ENCODE results near the gene TNNI3. TPM values are rescaled to one million over a fixed set of nuclear protein-coding genes. Genes with fewer than 3 reads are reported as not detected.

TNNI3 gene
- total RNA-seq, 1 experiment from 2014 or later: 15.0 TPM

GRCh38 chr19:55179606-55180484 is 22.3 kb upstream of the TNNI3 start, which contains the start of gene SYT5 (continued):
- peak; percentile 63; the same call in 1 of the 2 replicates for TF ChIP-seq ESRRA (CRISPR knock-in tag; IDR thresholded peaks at IDR 0.05; ENCODE audit: borderline replicate concordance)
- TF ChIP-seq GTF2I (CRISPR knock-in tag; conservative IDR thresholded peaks at IDR 0.05): no peak
- TF ChIP-seq ETV6 (CRISPR knock-in tag; IDR thresholded peaks at IDR 0.05): peak; percentile 85
- peak; percentile 43; the same call in 1 of the 2 replicates for TF ChIP-seq NFYB (CRISPR knock-in tag; conservative IDR thresholded peaks at IDR 0.05; ENCODE audit: low read depth)
- TF ChIP-seq ZNF263 (CRISPR knock-in tag; IDR thresholded peaks at IDR 0.05; ENCODE audit: low read depth): 0 out of 2 replicates have a peak, but pooled peaks have one; percentile 30
- TF ChIP-seq JUN (CRISPR knock-in tag; IDR thresholded peaks at IDR 0.05): peak; percentile 91
- TF ChIP-seq MYBL2 (CRISPR knock-in tag; IDR thresholded peaks at IDR 0.05): peak; percentile 83
- peak; percentile 70; the same call in 1 of the 2 replicates for TF ChIP-seq SMAD4 (CRISPR knock-in tag; IDR thresholded peaks at IDR 0.05)
- peak; percentile 68; the same call in 1 of the 2 replicates for TF ChIP-seq ZNF219 (CRISPR knock-in tag; IDR thresholded peaks at IDR 0.05; ENCODE audit: borderline replicate concordance)
- TF ChIP-seq CREB1 (CRISPR knock-in tag; IDR thresholded peaks at IDR 0.05): no peak; the same call in 1 of the 2 replicates
- TF ChIP-seq OVOL2 (CRISPR knock-in tag; IDR thresholded peaks at IDR 0.05; ENCODE audit: borderline replicate concordance): no peak
- no peak for TF ChIP-seq ZNF121 (CRISPR knock-in tag; IDR thresholded peaks at IDR 0.05)
- TF ChIP-seq FOXK1 (CRISPR knock-in tag; IDR thresholded peaks at IDR 0.05): peak; percentile 91
- TF ChIP-seq USF2 (CRISPR knock-in tag; IDR thresholded peaks at IDR 0.05): peak; percentile 84
- TF ChIP-seq TEAD1 (CRISPR knock-in tag; IDR thresholded peaks at IDR 0.05): peak; percentile 91
- TF ChIP-seq E2F5 (CRISPR knock-in tag; IDR thresholded peaks at IDR 0.05): no peak
- no peak for TF ChIP-seq CBFB (CRISPR knock-in tag; IDR thresholded peaks at IDR 0.05; ENCODE audit: low read depth)
- no peak for TF ChIP-seq ZNF138 (CRISPR knock-in tag; conservative IDR thresholded peaks at IDR 0.05)
- TF ChIP-seq RELA (CRISPR knock-in tag; IDR thresholded peaks at IDR 0.05; ENCODE audit: borderline replicate concordance): peak; percentile 84
- peak; percentile 96 for TF ChIP-seq FOXP1 (CRISPR knock-in tag; IDR thresholded peaks at IDR 0.05; ENCODE audit: borderline replicate concordance)
- TF ChIP-seq ZBTB43 (CRISPR knock-in tag; IDR thresholded peaks at IDR 0.05): peak; percentile 94
- TF ChIP-seq NFE2L1 (CRISPR knock-in tag; IDR thresholded peaks at IDR 0.05): peak; percentile 81; the same call in 1 of the 2 replicates
- 0 out of 2 replicates have a peak, but pooled peaks have one; percentile 67 for TF ChIP-seq ZNF232 (CRISPR knock-in tag; IDR thresholded peaks at IDR 0.05)
- no peak for TF ChIP-seq JAZF1 (CRISPR knock-in tag; IDR thresholded peaks at IDR 0.05)
- TF ChIP-seq ZNF423 (CRISPR knock-in tag; IDR thresholded peaks at IDR 0.05): no peak
- TF ChIP-seq, protein P1, sequence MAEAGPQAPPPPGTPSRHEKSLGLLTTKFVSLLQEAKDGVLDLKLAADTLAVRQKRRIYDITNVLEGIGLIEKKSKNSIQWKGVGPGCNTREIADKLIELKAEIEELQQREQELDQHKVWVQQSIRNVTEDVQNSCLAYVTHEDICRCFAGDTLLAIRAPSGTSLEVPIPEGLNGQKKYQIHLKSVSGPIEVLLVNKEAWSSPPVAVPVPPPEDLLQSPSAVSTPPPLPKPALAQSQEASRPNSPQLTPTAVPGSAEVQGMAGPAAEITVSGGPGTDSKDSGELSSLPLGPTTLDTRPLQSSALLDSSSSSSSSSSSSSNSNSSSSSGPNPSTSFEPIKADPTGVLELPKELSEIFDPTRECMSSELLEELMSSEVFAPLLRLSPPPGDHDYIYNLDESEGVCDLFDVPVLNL (CRISPR knock-in tag; IDR thresholded peaks at IDR 0.05; ENCODE audit: borderline replicate concordance, low read depth): peak; percentile 77; the same call in 1 of the 2 replicates
- TF ChIP-seq SP1 (CRISPR knock-in tag; conservative IDR thresholded peaks at IDR 0.05): peak; percentile 81
- TF ChIP-seq PRDM15 (CRISPR knock-in tag; IDR thresholded peaks at IDR 0.05): peak; percentile 47; the same call in 1 of the 2 replicates

Measured in WTC11 (cell line).